ENCODE results near the gene VHLL.

Gene VHLL

GRCh38 chr1:156281693-156282478, 17.2 kb downstream of the VHLL start:
- TF ChIP-seq Cebpa-rat (IDR thresholded peaks at IDR 0.05): no peak

GRCh38 chr1:156281281-156281680, 17.8 kb downstream of the VHLL start:
- Histone ChIP-seq H4K20me1 (peaks cover 55% of the 10 kb centered on the region), H3K9ac (peak overlapping the region; percentile 96), H3K4me1 (peaks cover 34% of the 10 kb centered on the region), H3K27me3 (no peaks in the 10 kb centered on the region), H3K9me3 (no peaks in the 10 kb centered on the region), H3K27ac (peak overlapping the region; percentile 95), H3K4me3 (peak overlapping the region; percentile 83), H3K36me3 (peaks cover 56% of the 10 kb centered on the region), H3K4me2 (peak overlapping the region; percentile 92)
- no peak for TF ChIP-seq Cebpa-rat (IDR thresholded peaks at IDR 0.05)

More at GRCh38 chr1:156281693-156282478, 17.2 kb downstream of the VHLL start:
- Histone ChIP-seq H3K27me3 (no peaks in the 10 kb centered on the region), H3K9me3 (no peaks in the 10 kb centered on the region), H3K27ac (peak overlapping the region; percentile 95), H3K9ac (peak overlapping the region; percentile 96), H3K36me3 (peaks cover 56% of the 10 kb centered on the region), H3K4me2 (peak overlapping the region; percentile 92), H4K20me1 (peaks cover 50% of the 10 kb centered on the region), H3K4me1 (peaks cover 34% of the 10 kb centered on the region), H3K4me3 (peak overlapping the region; percentile 83)

- H3K4me1 ChIP-seq: peaks cover 34% of the 10 kb centered on the region
- no peak overlapping the region for H3K27ac ChIP-seq
- no peak overlapping the region for H3K4me3 ChIP-seq
- H3K9ac ChIP-seq: no peak overlapping the region
- peaks cover 67% of the 10 kb centered on the region for H4K20me1 ChIP-seq
- no peaks in the 10 kb centered on the region for H3K27me3 ChIP-seq
- 0 out of 2 replicates have a peak overlapping the region, but pooled peaks have one; percentile 92 for H3K4me2 ChIP-seq
- peaks cover 57% of the 10 kb centered on the region for H3K36me3 ChIP-seq
- H3K9me3 ChIP-seq: no peaks in the 10 kb centered on the region
- no peak for TF ChIP-seq Cebpa-rat (IDR thresholded peaks at IDR 0.05)
Measured at GRCh38 chr1:156279837-156280236, 19.3 kb downstream of the VHLL start.

GRCh38 chr1:156276966-156277381, 22.1 kb downstream of the VHLL start:
- H3K27ac ChIP-seq: no peak overlapping the region
- H3K4me1 ChIP-seq: peaks cover 21% of the 10 kb centered on the region
- no peak for TF ChIP-seq Cebpa-rat (IDR thresholded peaks at IDR 0.05)
- no peak overlapping the region for H3K4me2 ChIP-seq
- H3K27me3 ChIP-seq: no peaks in the 10 kb centered on the region
- no peaks in the 10 kb centered on the region for H3K9me3 ChIP-seq
- no peak overlapping the region for H3K9ac ChIP-seq
- H3K4me3 ChIP-seq: no peak overlapping the region
- H3K36me3 ChIP-seq: peaks cover 85% of the 10 kb centered on the region
- peaks cover 82% of the 10 kb centered on the region for H4K20me1 ChIP-seq

GRCh38 chr1:156276532-156276931, 22.6 kb downstream of the VHLL start:
- H3K9ac ChIP-seq: no peak overlapping the region
- H4K20me1 ChIP-seq: peaks cover 82% of the 10 kb centered on the region
- H3K27me3 ChIP-seq: no peaks in the 10 kb centered on the region
- H3K4me2 ChIP-seq: no peak overlapping the region
- TF ChIP-seq Cebpa-rat (IDR thresholded peaks at IDR 0.05): no peak
- no peaks in the 10 kb centered on the region for H3K9me3 ChIP-seq
- no peak overlapping the region for H3K27ac ChIP-seq
- no peak overlapping the region for H3K4me3 ChIP-seq
- H3K4me1 ChIP-seq: peaks cover 17% of the 10 kb centered on the region
- peaks cover 90% of the 10 kb centered on the region for H3K36me3 ChIP-seq

- no peak overlapping the region for H3K27ac ChIP-seq
- no peaks in the 10 kb centered on the region for H3K4me1 ChIP-seq
- TF ChIP-seq Cebpa-rat (IDR thresholded peaks at IDR 0.05): no peak
- no peak overlapping the region for H3K4me2 ChIP-seq
- no peaks in the 10 kb centered on the region for H3K27me3 ChIP-seq
- peaks cover 80% of the 10 kb centered on the region for H4K20me1 ChIP-seq
- no peak overlapping the region for H3K4me3 ChIP-seq
- no peaks in the 10 kb centered on the region for H3K9me3 ChIP-seq
- H3K36me3 ChIP-seq: peaks cover 99% of the 10 kb centered on the region
- no peak overlapping the region for H3K9ac ChIP-seq
Measured at GRCh38 chr1:156270314-156270713, 28.8 kb downstream of the VHLL start.

GRCh38 chr1:156268336-156268735, 30.8 kb downstream of the VHLL start:
- TF ChIP-seq Cebpa-rat (IDR thresholded peaks at IDR 0.05): no peak
- Histone ChIP-seq H3K27ac (no peak overlapping the region), H3K4me2 (no peak overlapping the region), H3K9ac (no peak overlapping the region), H3K4me3 (no peak overlapping the region), H4K20me1 (peaks cover 78% of the 10 kb centered on the region), H3K27me3 (no peaks in the 10 kb centered on the region), H3K4me1 (no peaks in the 10 kb centered on the region), H3K9me3 (no peaks in the 10 kb centered on the region), H3K36me3 (peaks cover 99% of the 10 kb centered on the region)

- no peaks in the 10 kb centered on the region for H3K4me1 ChIP-seq
- no peak overlapping the region for H3K9ac ChIP-seq
- H4K20me1 ChIP-seq: peaks cover 84% of the 10 kb centered on the region
- H3K27me3 ChIP-seq: no peaks in the 10 kb centered on the region
- H3K9me3 ChIP-seq: no peaks in the 10 kb centered on the region
- no peak overlapping the region for H3K4me2 ChIP-seq
- H3K27ac ChIP-seq: no peak overlapping the region
- no peak overlapping the region for H3K4me3 ChIP-seq
- TF ChIP-seq Cebpa-rat (IDR thresholded peaks at IDR 0.05): no peak
- H3K36me3 ChIP-seq: peaks cover 100% of the 10 kb centered on the region
Measured at GRCh38 chr1:156266051-156266450, 33.1 kb downstream of the VHLL start.

- TF ChIP-seq Cebpa-rat (IDR thresholded peaks at IDR 0.05): no peak
Measured at GRCh38 chr1:156263288-156263655, 35.8 kb downstream of the VHLL start.

GRCh38 chr1:156262461-156263287, 36.4 kb downstream of the VHLL start:
- H3K27ac ChIP-seq: no peak overlapping the region
- peaks cover 100% of the 10 kb centered on the region for H3K36me3 ChIP-seq
- no peaks in the 10 kb centered on the region for H3K4me1 ChIP-seq
- H3K9ac ChIP-seq: no peak overlapping the region
- no peak for TF ChIP-seq Cebpa-rat (IDR thresholded peaks at IDR 0.05)
- no peaks in the 10 kb centered on the region for H3K9me3 ChIP-seq
- no peaks in the 10 kb centered on the region for H3K27me3 ChIP-seq
- no peak overlapping the region for H3K4me2 ChIP-seq
- H3K4me3 ChIP-seq: no peak overlapping the region
- H4K20me1 ChIP-seq: peaks cover 64% of the 10 kb centered on the region

More at GRCh38 chr1:156263288-156263655, 35.8 kb downstream of the VHLL start:
- no peaks in the 10 kb centered on the region for H3K9me3 ChIP-seq
- no peaks in the 10 kb centered on the region for H3K27me3 ChIP-seq
- no peak overlapping the region for H3K27ac ChIP-seq
- H3K9ac ChIP-seq: no peak overlapping the region
- no peak overlapping the region for H3K4me3 ChIP-seq
- H3K4me1 ChIP-seq: no peaks in the 10 kb centered on the region
- H3K36me3 ChIP-seq: peaks cover 100% of the 10 kb centered on the region
- no peak overlapping the region for H3K4me2 ChIP-seq
- peaks cover 70% of the 10 kb centered on the region for H4K20me1 ChIP-seq
